HG03280 (cell line): ENCODE results near the gene ZFP64.
"Not testable (repeated sequence)": the region's sequence is repeated elsewhere in the genome, so short reads cannot be mapped to it uniquely, and the experiment has no call there.

Experiments
- ATAC-seq: cut with Tn5 transposase; IDR thresholded peaks from one replicate; pipeline ENCODE4 v1.9.1; 2021; ENCODE audit warnings: mild to moderate bottlenecking, moderate library complexity; ENCODE audit not compliant: unreplicated experiment

Gene ZFP64

DNA sequence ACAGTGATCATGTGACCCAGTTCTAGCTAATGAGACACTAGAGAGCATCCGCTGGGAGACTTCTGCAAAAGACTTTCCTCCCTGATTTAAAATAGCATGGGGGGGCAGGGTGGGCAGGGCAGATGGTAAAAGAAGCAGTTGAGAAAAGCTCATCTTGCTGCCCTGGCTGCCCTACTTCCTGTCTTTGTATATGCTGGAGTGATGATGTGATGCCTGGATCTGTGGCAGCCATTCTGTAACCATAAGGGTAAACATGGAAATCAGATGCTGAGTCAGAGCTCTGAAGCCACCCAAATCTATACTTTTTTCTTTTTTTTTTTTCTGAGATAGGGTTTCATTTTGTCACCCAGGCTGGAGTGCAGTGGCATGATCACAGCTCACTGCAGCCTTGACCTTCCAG, 25.4 kb downstream of the ZFP64 start:
- ATAC-seq, result no peak

DNA sequence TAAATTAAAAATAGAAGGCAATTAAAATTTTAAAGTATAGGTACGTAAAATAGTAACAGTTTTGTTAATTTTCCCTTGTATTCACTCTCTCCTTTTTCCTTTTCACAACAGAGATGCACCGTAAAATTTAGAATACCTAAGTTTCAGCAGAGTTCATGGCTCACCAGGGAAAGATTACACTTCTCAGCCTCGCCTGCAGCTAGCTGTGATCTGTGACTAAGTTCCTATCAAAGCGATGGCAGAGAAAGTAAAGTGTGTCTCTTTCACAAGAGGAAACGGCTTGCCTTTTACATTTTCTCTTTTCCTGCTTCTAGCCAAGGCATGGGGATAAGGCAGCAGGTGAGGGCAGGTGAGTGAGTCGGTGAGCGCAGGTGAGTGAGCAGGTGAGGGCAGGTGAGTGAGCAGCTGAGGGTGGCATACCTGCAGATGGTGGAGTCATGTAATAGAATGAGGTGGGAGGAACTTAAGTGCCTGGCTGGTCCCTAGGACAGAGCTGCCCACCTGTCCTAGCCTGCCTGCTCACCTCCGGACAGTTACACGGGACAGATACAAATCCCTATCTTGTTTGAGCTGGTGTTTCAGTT, 30.9 kb downstream of the ZFP64 start:
- ATAC-seq, result no peak

DNA sequence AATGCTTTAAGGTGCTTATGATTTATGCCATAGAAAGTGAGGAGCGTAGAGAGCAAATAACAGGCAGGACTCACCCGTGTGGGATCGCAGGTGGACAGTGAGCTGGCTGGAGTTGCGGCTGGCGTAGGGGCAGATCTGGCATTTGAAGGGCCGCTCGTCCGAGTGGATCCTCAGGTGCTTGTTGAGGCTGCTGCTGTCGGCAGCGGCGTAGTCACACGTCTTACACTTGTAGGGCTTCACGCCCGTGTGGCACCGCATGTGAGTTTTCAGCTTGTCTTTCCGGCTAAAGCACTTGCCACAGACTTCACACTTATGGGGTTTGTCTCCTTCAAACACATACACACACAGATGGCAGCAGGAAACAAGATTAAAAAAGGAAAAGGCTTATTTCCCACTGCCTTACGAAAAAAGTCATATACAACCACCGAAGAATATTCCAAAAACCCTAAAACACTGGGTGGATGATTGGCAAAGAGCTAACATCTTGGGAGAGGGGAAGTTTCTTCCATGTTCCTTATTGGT, 31.5 kb downstream of the ZFP64 start:
- ATAC-seq, result no peak

DNA sequence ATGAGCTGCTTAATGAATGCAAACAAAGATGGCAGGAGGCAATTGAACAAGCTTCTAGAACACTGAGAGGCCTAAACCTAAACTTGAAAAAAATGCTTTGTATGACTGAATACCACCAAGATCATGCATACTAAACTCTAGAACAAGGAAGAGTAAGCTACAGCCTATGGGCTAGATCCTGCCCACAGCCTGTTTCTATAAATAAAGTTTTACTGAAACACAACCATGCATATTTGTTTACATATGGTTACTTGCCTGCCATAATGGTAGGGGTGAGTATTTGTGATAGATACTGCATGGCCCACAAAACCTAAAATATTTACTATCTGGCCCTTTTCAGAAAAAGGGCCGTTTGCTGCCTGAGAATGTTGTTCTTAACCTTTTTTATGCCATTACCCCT, 37.0 kb downstream of the ZFP64 start:
- no peak for ATAC-seq

DNA sequence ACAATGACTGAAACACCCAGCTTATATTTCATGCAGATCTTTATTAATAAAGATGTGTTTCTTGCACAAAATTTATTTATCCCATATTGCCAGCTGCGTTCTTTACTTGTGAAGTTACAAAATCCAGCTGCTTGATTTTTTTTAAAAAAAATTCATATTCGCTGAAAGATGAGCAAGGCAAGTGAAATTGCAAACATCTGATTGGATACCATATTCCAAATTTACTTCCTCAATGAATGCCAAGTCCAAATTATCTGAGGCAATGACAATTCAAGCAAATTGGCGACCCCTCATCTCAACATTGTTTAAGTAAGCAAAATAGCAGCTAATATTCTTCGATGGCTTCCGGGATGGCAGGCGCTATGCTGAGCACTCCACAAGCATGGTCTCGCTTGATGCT, 37.7 kb downstream of the ZFP64 start:
- no peak for ATAC-seq

DNA sequence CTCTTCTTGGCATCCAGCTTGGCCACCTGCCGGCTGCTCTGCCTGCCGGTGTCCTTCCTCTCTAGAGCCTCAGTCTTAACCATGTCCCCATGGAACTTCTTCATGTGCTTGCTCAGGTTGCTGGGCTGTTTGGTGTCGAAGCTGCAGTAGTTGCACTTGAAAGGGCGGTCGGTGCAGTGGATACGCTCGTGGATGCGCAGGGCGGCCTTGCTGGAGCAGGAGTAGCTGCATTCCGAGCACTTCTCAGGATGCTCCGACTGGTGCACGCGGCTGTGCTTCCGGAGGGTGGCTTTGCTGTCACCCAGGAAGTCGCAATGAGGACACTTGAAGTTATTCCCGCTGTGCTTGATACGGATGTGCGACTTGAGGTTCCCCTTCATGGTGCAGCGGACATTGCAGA, 38.7 kb downstream of the ZFP64 start:
- ATAC-seq, result no peak

DNA sequence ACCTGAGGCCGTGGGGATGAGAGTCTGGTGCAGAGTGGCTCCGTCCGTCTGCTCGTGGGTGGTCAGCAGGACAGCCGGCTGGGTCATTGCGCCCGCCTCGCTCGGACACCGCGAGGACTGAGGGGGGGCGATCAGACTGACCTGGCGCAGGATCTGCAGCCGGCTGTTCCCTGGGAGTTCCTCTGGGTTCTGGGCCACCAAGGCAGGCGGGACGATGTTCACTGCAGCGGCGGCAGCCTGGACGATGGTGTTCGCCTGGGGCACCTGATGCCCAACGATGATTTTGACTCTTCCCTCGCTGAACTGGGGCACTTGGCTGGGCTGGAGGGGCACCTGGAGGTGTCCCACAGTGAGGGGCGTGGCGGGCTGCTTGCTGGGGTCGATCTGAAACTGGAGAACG, 39.2 kb downstream of the ZFP64 start:
- no peak for ATAC-seq

DNA sequence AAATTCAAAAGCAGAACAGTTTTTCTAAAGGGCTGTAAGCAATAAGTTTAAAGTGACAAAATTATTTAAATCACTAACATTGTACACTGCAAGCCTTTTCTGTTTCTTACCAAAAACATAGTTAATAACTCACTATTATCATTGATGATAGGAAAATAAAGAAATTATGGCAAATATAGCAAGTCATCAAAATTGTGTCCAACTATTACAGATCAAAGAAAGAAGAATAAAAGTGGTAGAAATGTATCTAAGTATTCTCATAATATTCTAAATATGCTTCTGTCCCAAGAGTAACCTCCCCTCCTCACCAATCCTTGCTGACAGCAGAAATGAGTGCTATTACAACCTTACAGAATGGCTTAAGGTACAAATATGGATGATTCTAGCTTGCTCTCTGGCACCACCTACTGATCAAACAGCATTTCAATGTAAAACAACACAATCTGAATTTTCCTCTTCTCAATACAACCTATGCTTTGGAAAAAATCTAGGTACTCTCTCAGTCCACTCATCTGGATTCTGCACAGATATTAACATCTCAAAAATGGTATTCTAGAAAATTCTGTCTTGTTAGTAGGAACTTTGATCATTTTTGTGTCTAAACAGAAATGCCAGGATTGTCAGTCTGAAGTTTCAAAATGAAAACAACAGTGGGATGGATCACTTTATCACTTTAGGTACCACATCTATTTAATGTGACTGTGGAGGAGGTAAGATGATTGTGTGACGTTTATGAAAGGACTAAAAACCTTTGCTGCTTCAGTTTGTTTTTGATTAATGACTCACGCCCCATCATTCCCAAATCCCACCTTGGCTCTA, 40.9 kb downstream of the ZFP64 start:
- no peak for ATAC-seq

DNA sequence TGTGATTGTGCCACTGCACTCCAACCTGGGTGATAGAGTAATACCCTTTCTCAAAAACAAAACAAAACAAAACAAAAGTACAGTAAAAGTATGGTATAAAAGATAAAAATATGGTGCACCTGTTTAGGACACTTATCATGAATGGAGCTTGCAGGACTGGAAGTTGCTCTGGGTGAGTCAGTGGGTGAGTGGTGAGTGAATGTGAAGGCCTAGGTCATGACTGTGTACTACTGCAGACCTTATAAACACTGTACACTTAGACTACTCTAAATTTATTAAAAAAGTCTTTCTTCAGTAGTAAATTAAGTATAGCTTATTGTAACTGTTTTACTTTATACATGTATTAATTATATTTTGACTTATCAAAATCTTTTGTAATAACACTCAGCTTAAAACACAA, 46.0 kb downstream of the ZFP64 start:
- no peak for ATAC-seq

DNA sequence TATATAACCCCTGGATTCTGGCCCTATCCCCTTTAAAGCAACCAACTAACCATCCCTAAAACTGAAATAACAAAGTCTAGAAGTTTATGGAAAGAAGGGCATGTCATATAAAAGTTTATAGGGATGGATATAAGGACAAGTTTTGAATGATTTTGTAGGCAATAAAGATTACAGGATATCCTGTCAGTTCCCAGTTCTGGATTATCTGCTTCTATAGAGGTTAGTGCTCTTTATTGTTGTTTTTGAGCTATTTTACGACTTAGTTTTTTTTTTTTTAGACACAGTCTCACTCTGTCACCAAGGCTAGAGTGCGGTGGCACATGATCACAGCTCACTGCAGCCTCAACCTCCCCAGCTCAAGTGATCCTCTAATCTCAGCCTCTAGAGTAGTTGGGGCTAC, 48.3 kb downstream of the ZFP64 start:
- no peak for ATAC-seq

DNA sequence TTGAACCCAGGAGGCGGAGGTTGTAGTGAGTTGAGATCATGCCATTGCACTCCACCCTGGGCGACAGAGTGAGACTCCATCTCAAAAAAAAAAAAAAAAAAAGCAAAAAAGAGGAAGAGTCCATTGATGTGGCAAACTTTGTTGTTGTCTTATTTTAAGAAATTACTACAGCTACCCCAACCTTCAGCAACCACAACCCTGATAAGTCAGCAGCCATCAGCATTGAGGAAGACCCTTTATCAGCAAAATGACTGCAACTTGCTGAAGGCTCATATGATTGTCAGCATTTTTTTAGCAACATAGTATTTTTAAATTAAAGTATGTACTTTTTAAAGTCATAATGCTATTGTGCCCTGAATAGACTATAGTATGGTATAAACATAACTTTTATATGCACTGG, 48.8 kb downstream of the ZFP64 start:
- no peak for ATAC-seq

DNA sequence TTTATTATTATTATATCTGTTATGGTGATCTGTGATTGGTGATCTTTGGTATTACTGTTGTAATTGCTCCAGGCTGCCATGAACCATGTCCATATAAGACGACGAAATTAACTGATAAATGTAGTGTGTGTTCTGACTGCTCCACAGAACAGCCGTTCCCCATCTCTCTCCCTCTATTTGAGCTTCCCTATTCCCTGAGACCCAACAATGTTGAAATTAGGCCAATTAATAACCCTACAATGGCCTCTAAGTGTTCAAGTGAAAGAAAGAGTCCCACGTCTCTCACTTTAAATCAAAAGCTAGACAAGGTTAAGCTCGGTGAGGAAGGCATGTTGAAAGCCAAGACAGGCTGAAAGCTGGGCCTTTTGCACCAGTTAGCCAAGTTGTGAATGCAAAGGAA, 51.6 kb downstream of the ZFP64 start:
- ATAC-seq, result no peak

DNA sequence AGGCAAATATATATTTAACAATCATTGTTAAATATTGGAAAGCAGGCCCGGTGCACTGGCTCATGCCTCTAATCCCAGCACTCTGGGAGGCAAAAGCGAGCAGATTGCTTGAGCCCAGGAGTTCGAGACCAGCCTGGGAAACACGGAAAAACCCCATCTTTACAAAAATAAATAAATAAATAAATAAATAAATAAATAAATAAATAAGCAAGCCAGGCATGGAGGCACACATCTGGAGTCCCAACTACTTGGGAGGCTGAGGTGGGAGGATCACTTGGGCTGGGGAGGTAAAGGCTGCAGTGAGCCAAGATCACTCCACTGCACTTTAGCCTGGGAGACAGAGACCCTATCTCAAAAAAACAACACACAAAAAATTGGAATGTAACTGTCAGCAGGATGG, 53.7 kb downstream of the ZFP64 start:
- no peak for ATAC-seq

DNA sequence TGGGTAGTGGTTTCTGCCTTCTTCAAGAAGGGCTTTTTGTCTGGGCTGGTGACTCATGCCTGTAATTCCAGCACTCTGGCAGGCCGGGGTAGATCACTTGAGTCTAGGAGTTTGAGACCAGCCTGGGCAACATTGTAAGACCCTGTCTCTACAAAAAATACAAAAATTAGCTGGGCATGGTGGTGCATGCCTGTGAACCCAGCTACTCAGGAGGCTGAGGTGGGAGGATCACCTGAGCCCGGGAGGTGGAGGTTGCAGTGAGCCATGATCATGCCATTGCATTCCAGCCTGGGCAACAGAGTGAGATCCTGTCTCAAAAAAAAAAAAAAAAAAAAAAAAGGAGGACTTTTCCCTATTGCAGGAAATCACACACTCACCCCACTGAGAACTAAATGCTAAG, 57.9 kb downstream of the ZFP64 start:
- ATAC-seq, result not testable (repeated sequence)

DNA sequence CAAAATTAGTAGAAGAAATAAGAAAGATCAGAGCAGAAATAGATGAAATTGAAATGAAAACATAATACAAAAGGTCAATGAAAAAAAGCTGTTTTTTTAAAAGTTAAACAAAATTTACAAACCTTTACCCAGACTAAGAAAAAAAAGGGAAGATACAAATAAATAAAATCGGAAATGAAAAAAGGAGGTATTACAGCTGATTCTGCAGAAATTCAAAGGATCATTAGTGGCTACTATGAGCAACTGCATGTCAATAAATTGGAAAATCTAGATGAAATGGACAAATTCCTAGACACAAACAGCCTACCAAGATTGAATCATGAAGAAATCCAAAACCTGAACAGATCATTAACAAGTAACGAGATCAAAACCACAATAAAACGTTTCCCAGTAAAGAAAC, 59.2 kb downstream of the ZFP64 start:
- no peak for ATAC-seq

DNA sequence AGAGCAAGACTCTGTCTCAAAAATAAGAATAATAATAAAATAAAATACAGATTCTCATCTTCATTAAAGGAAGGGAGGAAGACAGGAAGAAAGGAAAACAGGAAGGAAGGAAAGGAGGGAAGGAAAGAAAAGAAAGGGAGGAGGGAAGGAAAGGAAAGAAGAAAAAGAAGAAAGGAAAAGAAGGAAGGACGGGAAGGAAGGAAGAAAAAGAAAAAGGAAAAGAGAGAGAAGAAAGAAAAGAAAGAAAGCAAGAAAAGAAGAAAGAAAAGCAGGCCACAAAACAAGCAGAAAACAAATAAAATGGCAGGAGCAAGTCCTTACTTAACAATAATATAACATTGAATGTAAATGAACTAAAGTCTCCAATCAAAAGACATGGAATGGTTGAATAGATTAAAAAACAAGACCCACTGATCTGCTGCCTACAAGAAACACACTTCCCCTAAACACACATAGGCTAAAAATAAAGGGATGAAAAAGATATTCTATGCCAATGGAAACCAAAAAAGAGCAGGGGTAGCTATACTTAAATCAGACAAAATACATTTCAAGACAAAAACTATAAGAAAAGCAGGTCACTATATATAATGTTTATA, 60.4 kb downstream of the ZFP64 start:
- no peak for ATAC-seq

DNA sequence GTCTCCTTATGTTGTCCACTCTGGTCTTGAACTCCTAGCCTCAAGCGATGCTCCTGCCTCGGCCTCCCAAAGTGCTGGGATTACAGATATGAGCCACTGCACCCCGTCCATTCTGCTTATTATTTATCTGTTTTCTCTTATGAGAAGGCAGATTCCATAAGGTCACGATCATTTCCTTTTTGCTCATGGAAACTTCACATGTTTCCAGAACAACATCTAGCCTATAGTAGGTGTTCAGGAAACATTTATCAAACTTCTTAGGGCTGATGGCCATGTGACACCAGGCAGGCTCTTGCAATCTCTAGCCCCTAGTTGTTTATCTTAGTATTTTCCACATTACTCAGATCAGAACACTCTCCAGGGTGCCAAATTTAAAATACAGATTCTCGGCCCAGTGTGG, 61.2 kb downstream of the ZFP64 start:
- no peak for ATAC-seq

DNA sequence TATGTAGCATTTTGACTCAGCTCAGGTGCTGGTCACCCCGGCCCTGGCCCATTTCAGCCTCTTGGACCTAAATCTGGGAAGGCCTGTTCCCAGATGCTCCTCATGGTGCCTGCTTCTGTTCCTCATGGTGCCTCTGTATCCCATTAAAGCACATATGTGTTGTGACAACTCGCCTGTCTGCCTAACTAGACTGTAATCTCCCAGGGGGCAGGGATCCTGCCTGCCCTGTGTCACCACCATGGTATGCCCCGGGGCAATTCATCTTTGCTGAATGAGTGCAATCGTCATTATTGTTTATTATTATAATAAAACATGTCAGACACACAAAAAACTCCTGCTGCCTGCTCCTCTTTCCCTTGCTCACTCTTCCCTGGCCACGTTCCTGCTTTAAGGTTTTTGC, 62.0 kb downstream of the ZFP64 start:
- ATAC-seq, result no peak

DNA sequence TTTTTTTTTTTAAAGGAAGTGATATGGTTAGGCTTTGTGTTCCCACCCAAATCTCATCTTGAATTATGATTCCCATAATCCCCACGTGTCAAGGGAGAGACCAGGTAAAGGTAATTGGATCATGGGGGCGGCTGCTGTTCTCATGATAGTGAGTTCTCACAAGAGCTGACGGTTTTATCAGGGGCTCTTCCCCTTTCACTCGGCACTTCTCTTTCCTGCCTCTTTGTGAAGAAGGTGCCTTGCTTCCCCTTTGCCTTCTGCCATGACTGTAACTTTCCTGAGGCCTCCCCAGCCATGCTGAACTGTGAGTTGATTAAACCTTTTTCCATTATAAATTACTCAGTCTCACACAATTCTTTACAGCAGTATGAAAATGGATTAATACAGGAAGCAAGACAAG, 64.3 kb downstream of the ZFP64 start:
- ATAC-seq, result no peak

DNA sequence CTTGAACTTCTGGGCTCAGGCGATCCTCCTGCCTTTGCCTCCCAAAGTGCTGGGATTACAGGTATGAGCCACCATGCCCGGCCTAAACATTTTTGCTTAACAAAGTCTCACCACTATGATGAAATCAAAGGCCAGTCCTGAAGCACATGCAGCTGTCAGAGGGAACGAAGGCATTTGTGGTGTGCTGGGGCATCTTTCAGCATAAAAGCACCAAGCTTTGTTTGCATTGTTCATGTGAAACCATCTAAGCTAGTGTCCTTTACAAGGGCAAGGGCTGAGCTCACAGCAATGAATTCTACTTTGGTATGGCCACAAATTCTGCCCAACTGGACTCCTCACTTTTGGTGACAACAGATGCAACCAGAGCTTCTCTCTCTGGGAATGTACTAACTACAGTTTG, 66.8 kb downstream of the ZFP64 start:
- no peak for ATAC-seq

DNA sequence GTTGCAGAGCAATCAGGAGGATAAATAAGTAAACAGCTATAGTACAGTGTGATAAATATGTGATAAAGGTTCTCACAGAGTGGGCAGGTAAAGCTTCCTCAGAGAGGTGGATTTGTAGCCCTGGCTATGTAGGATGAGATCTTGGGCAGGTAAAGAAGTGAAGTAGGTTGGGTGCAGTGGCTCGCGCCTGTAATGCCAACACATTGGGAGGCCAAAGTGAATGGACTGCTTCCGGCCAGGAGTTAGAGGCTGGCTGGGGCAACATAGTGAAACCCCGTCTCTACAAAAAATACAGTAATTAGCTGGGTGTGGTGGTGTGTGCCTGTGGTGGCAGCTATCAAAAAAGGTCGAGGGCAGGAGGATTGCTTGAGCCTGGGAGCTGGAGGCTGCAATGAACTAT, 72.9 kb downstream of the ZFP64 start:
- no peak for ATAC-seq

DNA sequence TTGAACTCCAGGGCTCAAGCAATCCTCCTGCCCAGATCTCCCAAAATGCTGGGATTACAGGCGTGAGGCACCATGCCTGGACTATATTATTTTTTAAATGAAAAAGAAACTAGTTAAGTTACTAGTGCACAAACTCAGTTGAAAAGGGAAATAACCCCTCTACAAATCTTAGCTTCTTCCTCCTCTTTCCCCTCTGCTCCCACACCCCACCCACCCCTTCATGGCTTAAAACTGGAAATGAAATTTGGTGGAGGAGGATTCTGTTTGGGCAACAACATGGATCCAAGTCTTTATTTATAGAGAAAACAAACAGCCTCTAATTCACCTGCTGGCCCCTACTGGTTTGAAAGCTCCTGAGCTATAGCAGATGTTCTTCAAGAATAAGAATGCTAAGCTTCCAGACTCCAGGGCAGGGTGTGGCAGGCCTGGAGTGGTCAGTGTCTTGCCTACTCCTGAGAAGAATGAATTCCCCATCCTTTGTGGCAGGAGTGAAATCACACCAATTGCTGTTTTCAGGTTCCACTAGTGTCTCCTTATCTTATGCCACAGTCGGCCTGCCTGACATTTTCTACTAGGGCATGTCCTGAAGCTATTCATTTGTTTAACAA, 73.5 kb downstream of the ZFP64 start:
- ATAC-seq, result no peak
